ENCODE results near the gene UBR4.

UBR4 gene

GRCh38 chr1:19137158-19137557 is 72.9 kb downstream of the UBR4 start:
- DNase-seq, result no peak

- DNase-seq, result no peak
Observed at GRCh38 chr1:19133360-19133759, 76.7 kb downstream of the UBR4 start.

GRCh38 chr1:19130468-19130867 is 79.6 kb downstream of the UBR4 start:
- no peak for DNase-seq

GRCh38 chr1:19128968-19129514 is 81.0 kb downstream of the UBR4 start:
- DNase-seq, result no peak

- DNase-seq, result no peak
Observed at GRCh38 chr1:19124273-19124672, 85.8 kb downstream of the UBR4 start.

- no peak for DNase-seq
Observed at GRCh38 chr1:19123837-19124236, 86.2 kb downstream of the UBR4 start.

GRCh38 chr1:19122668-19123067 is 87.4 kb downstream of the UBR4 start:
- DNase-seq, result no peak

- no peak for DNase-seq
Observed at GRCh38 chr1:19121192-19121591, 88.9 kb downstream of the UBR4 start.

- no peak for DNase-seq
Observed at GRCh38 chr1:19120070-19120469, 90.0 kb downstream of the UBR4 start.

GRCh38 chr1:19115082-19115808 is 94.8 kb downstream of the UBR4 start:
- no peak for DNase-seq

- no peak for DNase-seq
Observed at GRCh38 chr1:19113697-19114092, 96.4 kb downstream of the UBR4 start.

- no peak for DNase-seq
Observed at GRCh38 chr1:19112891-19113696, 97.0 kb downstream of the UBR4 start.

GRCh38 chr1:19110257-19110927 is 99.7 kb downstream of the UBR4 start:
- no peak for DNase-seq

- DNase-seq, result no peak
Observed at GRCh38 chr1:19109545-19109944, 100.5 kb downstream of the UBR4 start.

GRCh38 chr1:19101244-19101643 is 108.8 kb downstream of the UBR4 start:
- DNase-seq, result no peak

GRCh38 chr1:19100028-19100427 is 110.0 kb downstream of the UBR4 start:
- DNase-seq, result no peak

GRCh38 chr1:19096990-19097389 is 113.1 kb downstream of the UBR4 start:
- DNase-seq, result no peak

- no peak for DNase-seq
Observed at GRCh38 chr1:19096036-19096833, 113.8 kb downstream of the UBR4 start.

GRCh38 chr1:19091196-19091953 is 118.7 kb downstream of the UBR4 start:
- DNase-seq, result no peak

- DNase-seq, result no peak
Observed at GRCh38 chr1:19089524-19089923, 120.5 kb downstream of the UBR4 start.

- DNase-seq, result no peak
Observed at GRCh38 chr1:19088717-19089442, 121.2 kb downstream of the UBR4 start.

All from activated CD4-positive, CD25-positive, alpha-beta regulatory T cell treated with anti-CD3 and anti-CD28 coated beads, Interleukin-2, amount 50 U/mL, for 72 hours (primary cell).